HepG2 (cell line): Measurements from ENCODE around the gene PTPRF.

Source experiments
- CREB1 ChIP-seq, 2 experiments: fragments of 450-650 bp in 1 of 2; IDR thresholded peaks; 2 replicates each; pipeline ENCODE4 v1.6.1; 2016 to 2017; ENCODE audit warnings: control low read depth in 1 of 2, mild to moderate bottlenecking in 1 of 2, missing compliant biosample characterization in 1 of 2, missing genetic modification characterization in 1 of 2
- CTCF ChIP-seq: sonication (generic); formaldehyde crosslinking; IDR thresholded peaks from 2 replicates; pipeline ENCODE4 v1.5.0; 2020; ENCODE audit warnings: mild to moderate bottlenecking, missing genetic modification reagents, moderate library complexity
- GMEB2 ChIP-seq: IDR thresholded peaks from 2 replicates; pipeline ENCODE4 v1.6.1; 2016; ENCODE audit warnings: missing biosample characterization, missing genetic modification reagents, low read depth
- KAT7 ChIP-seq: IDR thresholded peaks from 2 replicates; pipeline ENCODE4 v1.6.1; 2018; ENCODE audit warnings: borderline replicate concordance, missing compliant biosample characterization
- PRMT3 ChIP-seq: sonication (generic); formaldehyde crosslinking; IDR thresholded peaks from 2 replicates; pipeline ENCODE4 v1.8.1; 2022; ENCODE audit warnings: low read depth, mild to moderate bottlenecking, moderate library complexity, missing genetic modification reagents, borderline replicate concordance
- SUZ12 ChIP-seq: fragments of 150-350 bp; IDR thresholded peaks from 2 replicates; pipeline ENCODE4 v1.6.1; 2014; ENCODE audit warnings: low read depth, low read length
- TSC22D2 ChIP-seq: sonication (generic); formaldehyde crosslinking; IDR thresholded peaks from 2 replicates; pipeline ENCODE4 v1.5.1; 2020; ENCODE audit warnings: missing genetic modification reagents, mild to moderate bottlenecking, borderline replicate concordance
- ZNF83 ChIP-seq: sonication (generic); formaldehyde crosslinking; IDR thresholded peaks from 2 replicates; pipeline ENCODE4 v1.4.0; 2020; ENCODE audit warnings: missing genetic modification reagents, mild to moderate bottlenecking, borderline replicate concordance

GRCh38 chr1:43557744-43558245 lies 27.1 kb downstream of the PTPRF start:
- no peak for TF ChIP-seq CTCF
- TF ChIP-seq KAT7 (CRISPR knock-in tag) = no peak
- TF ChIP-seq CREB1 (IDR thresholded peaks at IDR 0.05) = no peak
- TF ChIP-seq CREB1 (CRISPR knock-in tag; IDR thresholded peaks at IDR 0.05) = no peak
- no peak for TF ChIP-seq GMEB2
- no peak for TF ChIP-seq ZNF83
- TF ChIP-seq TSC22D2 (CRISPR knock-in tag) = no peak
- no peak for TF ChIP-seq SUZ12
- no peak for TF ChIP-seq PRMT3 (CRISPR knock-in tag)
